LNCAP (cell line): ENCODE measurements around the gene PIH1D1.

Experiments used
- TF ChIP-seq, protein P1 (sequence below): fragments of 450-650 bp; IDR thresholded peaks from 2 replicates; pipeline ENCODE4 v1.5.1; 2017; ENCODE audit warnings: mild to moderate bottlenecking

Gene PIH1D1

GRCh38 chr19:49455773-49456172, 4.2 kb upstream of the PIH1D1 start:
- TF ChIP-seq, protein P1, sequence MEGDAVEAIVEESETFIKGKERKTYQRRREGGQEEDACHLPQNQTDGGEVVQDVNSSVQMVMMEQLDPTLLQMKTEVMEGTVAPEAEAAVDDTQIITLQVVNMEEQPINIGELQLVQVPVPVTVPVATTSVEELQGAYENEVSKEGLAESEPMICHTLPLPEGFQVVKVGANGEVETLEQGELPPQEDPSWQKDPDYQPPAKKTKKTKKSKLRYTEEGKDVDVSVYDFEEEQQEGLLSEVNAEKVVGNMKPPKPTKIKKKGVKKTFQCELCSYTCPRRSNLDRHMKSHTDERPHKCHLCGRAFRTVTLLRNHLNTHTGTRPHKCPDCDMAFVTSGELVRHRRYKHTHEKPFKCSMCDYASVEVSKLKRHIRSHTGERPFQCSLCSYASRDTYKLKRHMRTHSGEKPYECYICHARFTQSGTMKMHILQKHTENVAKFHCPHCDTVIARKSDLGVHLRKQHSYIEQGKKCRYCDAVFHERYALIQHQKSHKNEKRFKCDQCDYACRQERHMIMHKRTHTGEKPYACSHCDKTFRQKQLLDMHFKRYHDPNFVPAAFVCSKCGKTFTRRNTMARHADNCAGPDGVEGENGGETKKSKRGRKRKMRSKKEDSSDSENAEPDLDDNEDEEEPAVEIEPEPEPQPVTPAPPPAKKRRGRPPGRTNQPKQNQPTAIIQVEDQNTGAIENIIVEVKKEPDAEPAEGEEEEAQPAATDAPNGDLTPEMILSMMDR, result no peak

GRCh38 chr19:49453757-49454240, 2.2 kb upstream of the PIH1D1 start:
- TF ChIP-seq, protein P1, result no peak

DNA sequence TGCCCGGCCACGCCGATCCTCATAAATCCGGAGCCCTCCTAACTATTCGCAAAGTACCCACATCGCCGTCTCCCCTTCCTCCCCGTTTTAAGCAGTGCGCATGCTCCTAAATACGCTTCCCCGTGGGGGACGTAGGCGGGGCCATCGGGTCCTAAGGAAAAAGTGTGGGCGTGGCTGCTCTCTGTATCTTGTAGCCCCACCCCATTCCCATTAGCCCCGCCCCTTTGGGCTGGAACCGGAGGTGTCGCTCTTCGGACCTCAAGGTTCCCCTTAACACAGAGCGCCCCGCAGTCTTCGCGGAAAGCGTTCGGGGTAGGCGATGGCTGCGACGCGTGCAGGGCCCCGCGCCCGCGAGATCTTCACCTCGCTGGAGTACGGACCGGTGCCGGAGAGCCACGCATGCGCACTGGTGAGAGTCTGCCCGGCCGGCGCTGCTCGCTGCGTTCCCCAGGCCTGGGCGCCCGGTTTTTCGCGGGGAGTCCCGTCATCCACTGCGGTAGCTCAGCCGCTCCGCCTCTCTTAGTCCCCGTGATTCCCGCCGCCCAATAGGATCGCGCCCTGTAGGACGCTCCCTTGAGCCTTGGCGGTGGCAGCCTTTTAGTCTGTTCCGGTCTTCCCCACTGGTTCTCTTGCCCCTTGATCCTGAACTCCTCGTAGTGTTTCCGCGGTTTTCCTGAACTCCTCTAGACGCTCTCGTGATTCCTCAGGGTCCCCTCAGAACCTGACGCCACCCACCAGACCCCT, 1.6 kb upstream of the PIH1D1 start, which contains the start of gene ALDH16A1:
Gene ALDH16A1 (plus strand): TSS at position 213 of the 744 bp plus-strand sequence. CDS start 107 bp downstream, at position 320.
- TF ChIP-seq, protein P1, result no peak

GRCh38 chr19:49450405-49450804, 1.2 kb downstream of the PIH1D1 start:
- TF ChIP-seq, protein P1, result no peak

DNA sequence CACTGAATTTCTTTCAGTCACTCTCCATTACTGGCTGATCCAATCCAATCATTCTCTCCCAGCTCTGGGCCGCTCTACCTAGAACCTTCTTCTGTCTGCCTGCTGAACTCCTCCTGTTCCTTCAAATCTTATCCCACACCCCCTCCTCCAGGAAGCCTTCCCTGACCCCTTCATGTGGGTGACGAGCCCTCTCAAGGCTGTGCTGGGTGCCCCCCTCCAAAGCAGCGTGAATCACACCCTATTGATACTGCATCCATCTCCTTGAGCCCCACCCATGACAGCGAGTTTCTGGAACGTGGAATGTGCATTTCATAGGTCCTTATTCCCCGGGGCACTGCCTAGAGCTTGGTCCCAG, 3.2 kb downstream of the PIH1D1 start:
- TF ChIP-seq, protein P1, result no peak

GRCh38 chr19:49447485-49448431, 3.9 kb downstream of the PIH1D1 start:
- TF ChIP-seq, protein P1, result no peak

DNA sequence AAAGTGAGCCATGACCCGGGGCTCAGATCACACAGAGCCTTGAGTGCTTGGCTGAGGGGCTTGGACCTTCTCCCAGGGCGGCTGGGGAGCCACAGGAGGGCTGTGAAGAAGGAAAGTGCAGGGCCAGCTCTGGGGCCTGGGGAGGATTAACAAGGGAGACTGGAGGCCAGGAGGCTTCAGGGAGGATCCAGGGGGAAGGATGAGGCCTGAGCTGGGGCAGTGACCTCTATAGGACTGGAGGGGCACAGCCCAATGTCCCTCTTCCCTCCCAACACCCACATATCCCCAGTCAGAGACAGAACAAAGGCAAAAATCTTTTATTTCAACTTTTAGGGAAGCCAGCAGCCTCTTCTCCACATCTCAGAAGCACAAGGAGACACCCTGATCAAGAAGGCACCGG, 5.6 kb downstream of the PIH1D1 start:
- TF ChIP-seq, protein P1, result no peak
